Brain microvascular endothelial cell (primary cell): ENCODE results near the gene OTOS.
A peak's percentile ranks its signal among the peaks of the same experiment; 100 is the strongest.

ENCODE experiments used
- DNase-seq: peaks from one replicate; pipeline ENCODE4 v3.0.0-alpha.2; 2020
- H3K27ac ChIP-seq: fragments of 250-450 bp; sonication (Bioruptor Pico); 2 replicates; pipeline ENCODE4 v1.5.1; 2020; ENCODE audit warnings: mild to moderate bottlenecking, moderate library complexity
- H3K27me3 ChIP-seq: fragments of 250-450 bp; sonication (Bioruptor Pico); replicated peaks from 2 replicates; pipeline ENCODE4 v1.5.1; 2020; ENCODE audit warnings: mild to moderate bottlenecking
- H3K36me3 ChIP-seq: fragments of 250-450 bp; sonication (Bioruptor Pico); replicated peaks from 2 replicates; pipeline ENCODE4 v1.5.1; 2020; ENCODE audit warnings: mild to moderate bottlenecking
- H3K4me3 ChIP-seq: 2 replicates; pipeline ENCODE4 v1.5.1; 2011; ENCODE audit warnings: low read depth, mild to moderate bottlenecking, control low read depth, low read length, moderate library complexity
- in situ Hi-C: cut with HindIII; loops from 2 replicates; pipeline ENCODE4 v1.10.0; 2017; ENCODE audit warnings: low sequenced_read_pairs, low pct_ligation_motif_present
- TF ChIP-seq, protein P1 (sequence below): IDR thresholded peaks from 2 replicates; pipeline ENCODE4 v1.5.1; 2011; ENCODE audit warnings: low read depth, mild to moderate bottlenecking, moderate library complexity, low read length, control low read depth, inconsistent platforms; ENCODE audit errors: missing control alignments

OTOS gene

GRCh38 chr2:240154606-240155005 lies 14.1 kb upstream of the OTOS start:
- in situ Hi-C loops: no loop called here
- TF ChIP-seq, protein P1, sequence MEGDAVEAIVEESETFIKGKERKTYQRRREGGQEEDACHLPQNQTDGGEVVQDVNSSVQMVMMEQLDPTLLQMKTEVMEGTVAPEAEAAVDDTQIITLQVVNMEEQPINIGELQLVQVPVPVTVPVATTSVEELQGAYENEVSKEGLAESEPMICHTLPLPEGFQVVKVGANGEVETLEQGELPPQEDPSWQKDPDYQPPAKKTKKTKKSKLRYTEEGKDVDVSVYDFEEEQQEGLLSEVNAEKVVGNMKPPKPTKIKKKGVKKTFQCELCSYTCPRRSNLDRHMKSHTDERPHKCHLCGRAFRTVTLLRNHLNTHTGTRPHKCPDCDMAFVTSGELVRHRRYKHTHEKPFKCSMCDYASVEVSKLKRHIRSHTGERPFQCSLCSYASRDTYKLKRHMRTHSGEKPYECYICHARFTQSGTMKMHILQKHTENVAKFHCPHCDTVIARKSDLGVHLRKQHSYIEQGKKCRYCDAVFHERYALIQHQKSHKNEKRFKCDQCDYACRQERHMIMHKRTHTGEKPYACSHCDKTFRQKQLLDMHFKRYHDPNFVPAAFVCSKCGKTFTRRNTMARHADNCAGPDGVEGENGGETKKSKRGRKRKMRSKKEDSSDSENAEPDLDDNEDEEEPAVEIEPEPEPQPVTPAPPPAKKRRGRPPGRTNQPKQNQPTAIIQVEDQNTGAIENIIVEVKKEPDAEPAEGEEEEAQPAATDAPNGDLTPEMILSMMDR: no peak
- no peak for DNase-seq
- Histone ChIP-seq H3K27ac (no peak overlapping the region), H3K36me3 (no peaks in the 10 kb centered on the region), H3K4me3 (no peak overlapping the region), H3K27me3 (no peaks in the 10 kb centered on the region)

- Histone ChIP-seq H3K27ac (no peak overlapping the region), H3K4me3 (no peak overlapping the region), H3K36me3 (no peaks in the 10 kb centered on the region), H3K27me3 (no peaks in the 10 kb centered on the region)
- TF ChIP-seq, protein P1: no peak
- no peak for DNase-seq
- in situ Hi-C loops: no loop called here
Observed at GRCh38 chr2:240153418-240153817, 13.0 kb upstream of the OTOS start.

GRCh38 chr2:240151477-240152031 lies 11.1 kb upstream of the OTOS start:
- TF ChIP-seq, protein P1: no peak
- no peak overlapping the region for H3K27ac ChIP-seq
- no peak overlapping the region for H3K4me3 ChIP-seq
- no peak for DNase-seq
- H3K36me3 ChIP-seq: no peaks in the 10 kb centered on the region
- no peaks in the 10 kb centered on the region for H3K27me3 ChIP-seq
- in situ Hi-C loops: no loop called here

DNA sequence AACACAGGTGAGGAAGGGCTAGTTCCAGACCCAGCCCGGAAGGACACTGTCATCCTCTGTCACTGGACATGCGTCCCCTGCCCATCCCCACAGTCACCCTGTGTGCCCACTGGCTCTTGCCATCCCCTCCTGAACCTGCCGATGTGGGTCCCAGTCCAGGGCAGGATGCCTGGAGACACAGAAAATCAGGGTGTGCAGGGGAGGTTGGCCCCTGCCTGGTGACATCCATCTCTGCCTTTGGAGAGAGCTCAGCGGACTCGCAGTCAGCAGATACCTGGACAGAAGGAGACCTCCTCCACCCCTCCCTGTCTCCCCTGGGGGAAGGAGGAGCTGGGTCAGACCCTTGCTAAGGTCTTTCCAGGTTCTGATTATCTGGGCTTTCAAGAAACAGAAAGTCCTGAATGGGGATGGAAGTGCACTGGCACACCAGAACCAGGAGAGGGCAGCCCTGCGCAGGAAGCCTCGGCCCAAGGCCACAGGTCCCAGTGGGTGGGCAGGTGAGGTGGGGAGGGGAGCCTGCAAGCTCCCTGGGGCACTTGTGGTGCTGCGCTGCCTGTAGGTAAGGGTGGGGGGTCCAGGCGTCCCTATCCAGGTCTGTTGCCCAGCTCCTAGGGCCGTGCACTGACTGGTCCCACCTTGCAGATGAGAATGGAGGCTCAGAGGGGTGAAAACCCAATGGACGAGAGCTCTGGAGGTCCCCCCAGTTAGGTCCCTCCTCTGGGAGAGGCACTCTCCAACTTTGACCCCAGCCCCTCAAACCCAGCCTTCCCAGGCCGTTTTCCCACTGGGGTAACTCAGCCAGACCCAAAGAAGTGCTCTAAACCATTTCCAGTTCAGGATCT lies 9.7 kb upstream of the OTOS start:
- DNase-seq: peak; percentile 15
- in situ Hi-C loops: no loop called here
- Histone ChIP-seq H3K27ac (no peak overlapping the region), H3K4me3 (no peak overlapping the region), H3K27me3 (no peaks in the 10 kb centered on the region), H3K36me3 (no peaks in the 10 kb centered on the region)
- TF ChIP-seq, protein P1: peak; percentile 91

GRCh38 chr2:240147911-240148587 lies 7.6 kb upstream of the OTOS start:
- TF ChIP-seq, protein P1: no peak
- Histone ChIP-seq H3K4me3 (no peak overlapping the region), H3K27me3 (no peaks in the 10 kb centered on the region), H3K36me3 (no peaks in the 10 kb centered on the region), H3K27ac (no peak overlapping the region)
- in situ Hi-C loops: no loop called here
- DNase-seq: no peak
